GM19193 (cell line): ENCODE results near the gene CCDC92.

Source experiments
- POLR2A ChIP-seq: IDR thresholded peaks from 4 replicates; pipeline ENCODE4 v1.6.1; 2011; ENCODE audit not compliant: insufficient read depth, insufficient read length; ENCODE audit errors: extremely low read depth

Gene CCDC92

GRCh38 chr12:123923927-123924326 lies 48.7 kb downstream of the CCDC92 start:
- TF ChIP-seq POLR2A = no peak

GRCh38 chr12:123923038-123923437 lies 49.6 kb downstream of the CCDC92 start:
- TF ChIP-seq POLR2A = no peak

- no peak for TF ChIP-seq POLR2A
These were observed 52.7 kb downstream of the CCDC92 start for GRCh38 chr12:123919980-123920360.

GRCh38 chr12:123917337-123917850 lies 55.2 kb downstream of the CCDC92 start:
- no peak for TF ChIP-seq POLR2A

- no peak for TF ChIP-seq POLR2A
These were observed 55.9 kb downstream of the CCDC92 start for GRCh38 chr12:123916729-123917128.

GRCh38 chr12:123914726-123915333 lies 57.8 kb downstream of the CCDC92 start:
- TF ChIP-seq POLR2A = no peak

- no peak for TF ChIP-seq POLR2A
These were observed 59.9 kb downstream of the CCDC92 start for GRCh38 chr12:123912415-123913380.

GRCh38 chr12:123910761-123911193 lies 61.9 kb downstream of the CCDC92 start:
- no peak for TF ChIP-seq POLR2A

GRCh38 chr12:123910057-123910456 lies 62.6 kb downstream of the CCDC92 start:
- no peak for TF ChIP-seq POLR2A

- no peak for TF ChIP-seq POLR2A
These were observed 63.5 kb downstream of the CCDC92 start for GRCh38 chr12:123908884-123909725.

- TF ChIP-seq POLR2A = no peak
These were observed 64.7 kb downstream of the CCDC92 start for GRCh38 chr12:123907726-123908476.

- TF ChIP-seq POLR2A = no peak
These were observed 65.8 kb downstream of the CCDC92 start for GRCh38 chr12:123906711-123907420.

GRCh38 chr12:123905319-123905925 lies 67.2 kb downstream of the CCDC92 start:
- TF ChIP-seq POLR2A = no peak

GRCh38 chr12:123903301-123904065 lies 69.1 kb downstream of the CCDC92 start:
- no peak for TF ChIP-seq POLR2A
